ENCODE data around the gene PPIL4. TPM values are rescaled to one million over a fixed set of nuclear protein-coding genes. Genes with fewer than 3 reads are reported as not detected.

PPIL4 gene
- total RNA-seq, 1 experiment from 2014 or later: 27.0 TPM

DNA sequence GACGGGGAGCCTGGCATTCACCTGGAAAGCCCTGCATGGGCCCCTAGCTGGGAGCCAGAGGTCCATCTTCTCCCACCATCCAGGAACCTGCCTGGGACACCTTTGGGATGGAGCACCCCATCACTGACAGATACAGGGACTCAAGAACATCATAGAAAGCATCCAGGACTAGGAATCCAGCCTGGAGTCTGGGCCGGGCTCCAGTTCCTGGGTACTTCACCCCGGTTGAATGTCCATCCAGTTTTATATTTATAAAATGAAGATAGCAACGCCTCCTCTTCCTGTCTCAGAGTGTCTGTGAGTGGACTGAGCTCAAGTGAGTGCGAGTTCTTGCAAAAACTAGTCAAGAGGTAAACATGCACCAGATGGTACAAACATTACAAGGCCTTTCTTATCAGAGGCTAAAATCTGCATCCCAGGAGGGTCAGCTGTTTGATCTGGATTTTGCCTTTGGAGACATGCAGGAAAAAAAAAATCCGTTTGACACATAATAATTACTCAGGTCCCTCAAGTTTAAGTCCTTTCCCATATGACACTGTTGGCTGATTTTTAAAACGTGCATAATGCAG, 88.4 kb downstream of the PPIL4 start:
- Histone ChIP-seq H3K36me3 (no peaks in the 10 kb centered on the region), H3K9me3 (no peaks in the 10 kb centered on the region), H3K27me3 (no peaks in the 10 kb centered on the region), H3K4me3 (no peak overlapping the region)
- no peak for DNase-seq

DNA sequence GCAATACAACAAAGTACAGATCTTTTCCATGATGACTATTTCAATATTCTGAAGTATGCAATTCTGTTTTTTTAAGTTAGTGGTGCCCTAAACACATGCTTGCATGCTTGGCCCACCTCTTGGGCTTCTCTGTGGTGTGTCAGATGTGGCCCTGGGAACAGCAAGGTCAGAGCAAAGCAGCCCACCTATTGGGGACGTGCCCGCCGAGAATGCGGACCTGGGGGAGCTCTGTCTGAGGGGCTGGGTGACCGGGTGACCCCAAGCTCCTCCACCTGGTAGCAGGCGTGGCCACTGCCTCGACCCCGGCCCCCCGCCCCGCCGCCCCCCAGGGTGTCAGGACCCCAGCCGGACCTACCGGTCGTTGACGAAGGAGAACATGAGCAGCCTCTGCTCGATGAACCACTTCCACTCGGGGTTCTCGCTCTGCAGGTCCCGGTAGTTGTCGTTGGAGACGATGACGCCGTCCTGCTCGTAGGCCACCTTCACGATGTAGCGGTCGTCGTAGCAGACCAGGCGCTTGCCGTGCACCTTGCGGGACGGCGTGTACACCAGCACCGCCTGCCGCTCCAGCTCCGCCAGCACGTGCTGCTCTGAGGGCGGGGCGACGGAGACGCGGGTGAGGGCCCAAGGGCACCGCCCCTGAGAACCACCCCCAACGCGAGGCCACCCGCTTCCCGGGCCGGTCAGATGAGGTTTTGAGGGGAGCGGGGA, 89.4 kb downstream of the PPIL4 start:
- Histone ChIP-seq H3K36me3 (no peaks in the 10 kb centered on the region), H3K27me3 (no peaks in the 10 kb centered on the region), H3K9me3 (no peaks in the 10 kb centered on the region), H3K4me3 (no peak overlapping the region)
- no peak for DNase-seq

- no peak overlapping the region for H3K4me3 ChIP-seq
- H3K9me3 ChIP-seq: no peaks in the 10 kb centered on the region
- no peak for DNase-seq
- H3K36me3 ChIP-seq: no peaks in the 10 kb centered on the region
- no peaks in the 10 kb centered on the region for H3K27me3 ChIP-seq
These were observed 90.7 kb downstream of the PPIL4 start for GRCh38 chr6:149455031-149455732.

Other genes with a start within 250 kb of the PPIL4 start
- 27.3 and 49.3 TPM in 2 replicates for gene TAB2, start 228.3 kb downstream of the PPIL4 start, total RNA-seq (2014; rRNA removed; shearing (Covaris generic); ENCODE audit: low replicate concordance)
- gene SUMO4, start 145.8 kb downstream of the PPIL4 start, total RNA-seq (2014; rRNA removed; shearing (Covaris generic); ENCODE audit: low replicate concordance): 8.4 TPM in 1 of 2 replicates, not detected in the other
- gene ZC3H12D, start 61.0 kb downstream of the PPIL4 start, total RNA-seq (2014; rRNA removed; shearing (Covaris generic); ENCODE audit: low replicate concordance): 0.03 TPM in 1 of 2 replicates, not detected in the other
- 45.1 and 45.8 TPM in 2 replicates for gene GINM1, start 20.3 kb upstream of the PPIL4 start, total RNA-seq (2014; rRNA removed; shearing (Covaris generic); ENCODE audit: low replicate concordance)
- gene KATNA1, start 102.7 kb upstream of the PPIL4 start, total RNA-seq (2014; rRNA removed; shearing (Covaris generic); ENCODE audit: low replicate concordance): 26.9 and 34.1 TPM in 2 replicates
- gene LATS1, start 172.1 kb upstream of the PPIL4 start, total RNA-seq (2014; rRNA removed; shearing (Covaris generic); ENCODE audit: low replicate concordance): 10.3 and 12.9 TPM in 2 replicates
- 24.5 and 53.9 TPM in 2 replicates for gene NUP43, start 200.5 kb upstream of the PPIL4 start, total RNA-seq (2014; rRNA removed; shearing (Covaris generic); ENCODE audit: low replicate concordance)
- 229 and 267 TPM in 2 replicates for gene PCMT1, start 203.7 kb upstream of the PPIL4 start, total RNA-seq (2014; rRNA removed; shearing (Covaris generic); ENCODE audit: low replicate concordance)

All from MG63 (cell line).